ES-I3 (cell line): ENCODE results near the gene PRKAR2B.
"Not testable (repeated sequence)": the region's sequence is repeated elsewhere in the genome, so short reads cannot be mapped to it uniquely, and the experiment has no call there.

Experiments
- H3K36me3 ChIP-seq: 2 replicates; pipeline ENCODE4 v1.6.1; 2013; ENCODE audit warnings: mild to moderate bottlenecking, low read length, control low read depth, moderate library complexity; ENCODE audit not compliant: insufficient read depth
- H3K4me1 ChIP-seq: 2 replicates; pipeline ENCODE4 v1.6.1; 2013; ENCODE audit warnings: mild to moderate bottlenecking, control low read depth, low read length; ENCODE audit not compliant: insufficient read depth
- H3K9ac ChIP-seq: 2 replicates; pipeline ENCODE4 v1.6.1; 2013; ENCODE audit warnings: low read depth, mild to moderate bottlenecking, low read length, moderate library complexity
- H3K9me3 ChIP-seq: 2 replicates; pipeline ENCODE4 v1.6.1; 2013; ENCODE audit warnings: mild to moderate bottlenecking, low read length, moderate library complexity; ENCODE audit not compliant: control insufficient read depth, insufficient read depth

PRKAR2B gene

DNA sequence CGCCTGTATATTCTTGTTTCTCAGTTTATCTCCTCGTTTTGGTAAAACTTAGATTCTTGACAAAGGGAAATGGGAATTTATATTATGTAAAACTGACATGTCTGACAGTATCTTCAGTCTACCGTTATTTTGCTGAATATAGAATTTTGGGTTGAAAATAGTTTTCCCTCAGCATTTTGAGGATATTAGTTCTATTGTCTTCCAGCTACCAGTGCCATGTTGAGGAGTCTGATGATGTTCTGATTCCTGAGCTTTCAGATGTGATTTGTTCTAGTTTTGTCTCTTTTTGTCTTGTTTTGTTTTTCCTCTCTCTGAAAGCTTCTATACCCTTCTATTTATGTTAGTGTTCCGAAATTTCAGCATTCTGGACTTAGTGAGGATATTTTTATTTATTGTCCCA lies 8.0 kb upstream of the PRKAR2B start:
- Histone ChIP-seq H3K4me1 (no peaks in the 10 kb centered on the region), H3K9ac (no peak overlapping the region), H3K9me3 (peaks cover 7% of the 10 kb centered on the region), H3K36me3 (no peaks in the 10 kb centered on the region)

GRCh38 chr7:107037717-107038603 lies 6.5 kb upstream of the PRKAR2B start:
- no peaks in the 10 kb centered on the region for H3K4me1 ChIP-seq
- H3K36me3 ChIP-seq: no peaks in the 10 kb centered on the region
- H3K9ac ChIP-seq: no peak overlapping the region
- peaks cover 7% of the 10 kb centered on the region for H3K9me3 ChIP-seq

GRCh38 chr7:107039199-107039900 lies 5.2 kb upstream of the PRKAR2B start:
- Histone ChIP-seq H3K9me3 (peaks cover 7% of the 10 kb centered on the region), H3K4me1 (0 out of 2 replicates have a peak, but pooled peaks cover 5% of the 10 kb centered on the region), H3K36me3 (no peaks in the 10 kb centered on the region), H3K9ac (no peak overlapping the region)

GRCh38 chr7:107041097-107041496 lies 3.4 kb upstream of the PRKAR2B start:
- Histone ChIP-seq H3K36me3 (no peaks in the 10 kb centered on the region), H3K4me1 (peaks cover 7% of the 10 kb centered on the region; the same call in 1 of the 2 replicates), H3K9ac (no peak overlapping the region), H3K9me3 (peaks cover 6% of the 10 kb centered on the region)

DNA sequence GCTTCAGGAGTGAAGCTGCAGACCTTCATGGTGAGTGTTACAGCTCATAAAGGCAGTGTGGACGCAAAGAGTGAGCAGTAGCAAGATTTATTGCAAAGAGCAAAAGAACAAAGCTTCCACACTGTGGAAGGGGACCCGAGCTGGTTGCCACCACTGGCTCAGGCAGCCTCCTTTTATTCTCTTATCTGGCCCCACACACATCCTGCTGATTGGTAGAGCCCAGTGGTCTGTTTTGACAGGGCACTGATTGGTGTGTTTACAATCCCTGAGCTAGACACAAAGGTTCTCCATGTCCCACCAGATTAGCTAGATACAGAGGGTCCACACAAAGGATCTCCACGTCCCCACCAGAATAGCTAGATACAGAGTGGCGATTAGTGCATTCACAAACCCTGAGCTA lies 2.7 kb upstream of the PRKAR2B start:
- not testable (repeated sequence) for H3K9me3 ChIP-seq, H3K4me1 ChIP-seq, H3K36me3 ChIP-seq, H3K9ac ChIP-seq

DNA sequence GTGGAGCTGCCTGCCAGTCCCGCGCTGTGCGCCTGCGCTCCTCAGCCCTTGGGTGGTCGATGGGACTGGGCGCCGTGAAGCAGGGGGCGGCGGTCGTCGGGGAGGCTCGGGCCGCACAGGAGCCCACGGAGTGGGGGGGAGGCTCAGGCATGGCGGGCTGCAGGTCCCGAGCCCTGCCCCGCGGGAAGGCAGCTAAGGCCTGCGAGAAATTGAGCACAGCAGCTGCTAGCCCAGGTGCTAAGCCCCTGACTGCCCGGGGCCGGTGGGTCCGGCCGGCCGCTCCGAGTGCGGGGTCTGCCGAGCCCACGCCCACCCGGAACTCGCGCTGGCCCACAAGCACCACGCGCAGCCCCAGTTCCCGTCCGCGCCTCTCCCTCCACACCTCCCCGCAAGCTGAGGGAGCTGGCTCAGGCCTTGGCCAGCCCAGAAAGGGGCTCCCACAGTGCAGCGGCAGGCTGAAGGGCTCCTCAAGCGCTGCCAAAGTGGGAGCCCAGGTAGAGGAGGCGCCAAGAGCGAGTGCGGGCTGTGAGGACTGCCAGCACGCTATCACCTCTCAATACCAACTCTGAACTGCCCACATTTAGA lies 2.1 kb upstream of the PRKAR2B start:
- not testable (repeated sequence) for H3K9ac ChIP-seq, H3K36me3 ChIP-seq, H3K9me3 ChIP-seq, H3K4me1 ChIP-seq

GRCh38 chr7:107043491-107043890 lies 1.0 kb upstream of the PRKAR2B start:
- no peaks in the 10 kb centered on the region for H3K9me3 ChIP-seq
- peaks cover 18% of the 10 kb centered on the region for H3K4me1 ChIP-seq
- H3K36me3 ChIP-seq: no peaks in the 10 kb centered on the region
- H3K9ac ChIP-seq: no peak overlapping the region

DNA sequence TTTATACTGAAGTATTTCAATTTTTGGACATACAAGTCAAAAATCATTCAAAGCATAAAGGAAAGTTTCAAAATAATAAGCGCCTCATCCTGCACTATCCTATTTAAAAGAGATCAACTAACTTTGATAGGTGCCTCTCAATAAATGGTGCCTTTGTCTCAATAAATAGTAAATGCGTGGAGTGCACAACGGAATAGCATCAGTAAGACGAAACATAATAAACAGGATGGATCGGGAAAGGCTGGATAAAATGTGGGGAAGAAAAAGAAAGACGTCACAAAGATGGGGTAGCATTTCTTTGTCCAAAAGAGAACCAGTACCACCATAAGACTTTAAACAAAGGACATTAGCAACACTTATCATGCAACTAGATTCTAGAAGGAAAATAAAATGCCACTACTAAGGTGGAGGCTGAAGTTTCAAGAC lies 571 bp upstream of the PRKAR2B start:
- Histone ChIP-seq H3K36me3 (no peaks in the 10 kb centered on the region), H3K4me1 (peaks cover 20% of the 10 kb centered on the region), H3K9ac (peak overlapping the region; percentile 66; the same call in 1 of the 2 replicates), H3K9me3 (no peaks in the 10 kb centered on the region)

- peak overlapping the region; percentile 74 for H3K9ac ChIP-seq
- peaks cover 21% of the 10 kb centered on the region for H3K4me1 ChIP-seq
- H3K36me3 ChIP-seq: no peaks in the 10 kb centered on the region
- H3K9me3 ChIP-seq: no peaks in the 10 kb centered on the region
Observed at GRCh38 chr7:107045195-107045960, 873 bp downstream of the PRKAR2B start.

- Histone ChIP-seq H3K4me1 (peaks cover 24% of the 10 kb centered on the region), H3K36me3 (no peaks in the 10 kb centered on the region), H3K9ac (peak overlapping the region; percentile 27; the same call in 1 of the 2 replicates), H3K9me3 (no peaks in the 10 kb centered on the region)
Observed at GRCh38 chr7:107045980-107046379, 1.5 kb downstream of the PRKAR2B start.

DNA sequence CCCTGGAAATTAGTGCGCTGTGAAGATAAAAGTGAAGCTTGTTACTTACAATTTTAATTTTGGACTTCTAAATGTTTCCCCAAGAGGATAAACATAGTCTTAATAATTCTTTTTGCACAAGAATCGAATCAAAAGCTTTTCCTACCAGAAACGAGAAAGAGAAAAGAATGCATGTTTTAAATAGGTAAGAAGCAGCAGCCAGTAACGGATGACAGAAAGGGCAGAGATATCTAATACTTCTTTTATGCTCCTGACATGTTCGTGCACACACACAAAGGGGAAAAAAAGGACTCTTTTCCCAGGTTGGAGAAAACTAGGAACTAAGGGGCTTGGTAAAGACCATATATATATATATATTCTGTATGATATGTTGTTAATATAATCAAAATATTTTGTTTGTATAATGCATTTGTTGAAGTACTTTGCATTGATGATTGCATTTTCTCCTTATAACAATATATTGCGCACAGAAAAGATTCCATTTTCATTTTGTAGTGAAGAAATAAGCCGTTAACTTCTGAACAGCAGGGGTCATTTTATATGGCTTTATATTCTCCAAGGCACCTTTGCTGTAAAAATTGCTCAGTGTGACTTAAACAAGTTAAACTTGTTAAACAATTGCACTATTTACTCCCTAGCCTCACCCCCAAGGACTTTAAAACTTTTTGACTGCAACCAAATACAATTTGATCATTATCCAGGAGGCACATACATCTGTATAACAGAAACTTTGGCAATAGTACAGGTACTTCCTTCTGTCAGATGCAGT lies 2.2 kb downstream of the PRKAR2B start:
- Histone ChIP-seq H3K9me3 (no peaks in the 10 kb centered on the region), H3K4me1 (peaks cover 25% of the 10 kb centered on the region), H3K9ac (no peak overlapping the region), H3K36me3 (no peaks in the 10 kb centered on the region)

- Histone ChIP-seq H3K9ac (no peak overlapping the region), H3K9me3 (no peaks in the 10 kb centered on the region), H3K36me3 (no peaks in the 10 kb centered on the region), H3K4me1 (peaks cover 27% of the 10 kb centered on the region)
Observed at GRCh38 chr7:107047902-107048782, 3.6 kb downstream of the PRKAR2B start.
